Upper lobe of right lung (tissue), 1 donor: ENCODE results near the gene ALG1. TPM values are rescaled to one million over a fixed set of nuclear protein-coding genes. Genes with fewer than 3 reads are reported as not detected.
A peak's percentile ranks its signal among the peaks of the same experiment; 100 is the strongest.

ENCODE experiments used
- ATAC-seq: fragments of 200-7000 bp; cut with Tn5 transposase; one replicate; pipeline ENCODE4 v1.9.1; 2020; ENCODE audit warnings: mild to moderate bottlenecking, moderate library complexity
- DNase-seq: peaks from one replicate; pipeline ENCODE4 v3.0.0-alpha.2; 2020
- H3K27ac ChIP-seq: fragments of 200-600 bp; one replicate; pipeline ENCODE4 v1.8.0; 2022
- H3K27me3 ChIP-seq: fragments of 200-600 bp; one replicate; pipeline ENCODE4 v1.8.0; 2022; ENCODE audit warnings: mild to moderate bottlenecking
- H3K36me3 ChIP-seq: fragments of 200-600 bp; one replicate; pipeline ENCODE4 v1.8.0; 2022
- H3K4me1 ChIP-seq: fragments of 200-600 bp; one replicate; pipeline ENCODE4 v1.8.0; 2022
- H3K4me3 ChIP-seq: fragments of 200-600 bp; one replicate; pipeline ENCODE4 v1.8.0; 2022; ENCODE audit warnings: mild to moderate bottlenecking
- H3K9me3 ChIP-seq: fragments of 200-600 bp; one replicate; pipeline ENCODE4 v1.8.0; 2022
- intact Hi-C: fragments of 100-400 bp; cut with DNase I; formaldehyde crosslinking; loops from one replicate; pipeline ENCODE4 v1.11.0; 2022
- total RNA-seq: library from RNA; stranded (reverse); fragmentation: NEBNext Ultra II Directional; extraction: Animal tissue kit (Norgen Biotek cat#: 25700); gene quantifications from one replicate; pipeline ENCODE4 v1.2.1, GENCODE V29; 2021
- TF ChIP-seq, protein P1 (sequence below): fragments of 200-600 bp; IDR thresholded peaks from one replicate; pipeline ENCODE4 v1.8.0; 2022; ENCODE audit warnings: antibody characterized with exemption
- donor health status: DM: no; HTN: yes; CAD: no; lungs with severe emphysema.

ALG1 gene
- total RNA-seq, 1 donor from 2014 or later = 26.4 TPM

DNA sequence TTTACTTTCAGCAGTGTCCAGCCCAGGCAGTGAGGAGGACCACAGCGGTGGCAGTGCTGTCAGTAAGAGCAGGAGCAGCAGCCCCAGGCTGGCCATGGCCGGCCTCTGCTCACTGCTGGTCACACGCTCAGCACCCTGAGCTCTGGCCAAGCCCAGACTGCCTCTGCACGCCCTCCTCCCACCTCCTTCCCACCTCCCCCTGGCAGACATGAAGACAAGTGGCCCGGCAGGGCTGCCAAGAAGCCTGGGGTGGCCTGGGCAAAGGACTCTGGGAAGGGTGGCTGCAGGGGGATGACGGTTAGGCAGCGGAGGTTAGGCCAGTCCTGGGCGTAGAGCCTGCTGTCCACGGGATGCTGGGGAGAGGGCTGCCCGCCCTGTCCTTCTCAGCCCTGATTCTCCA is 5.8 kb upstream of the ALG1 start, which contains the start of gene C16orf89:
Gene C16orf89 (minus strand): TSS at position 144 of the 400 bp plus-strand sequence. CDS start 48 bp downstream, at position 96.
- no peaks in the 10 kb centered on the region for H3K27me3 ChIP-seq
- intact Hi-C loops = no loop called here
- peak; percentile 87 for ATAC-seq
- H3K27ac ChIP-seq = peak within 1 kb of the TSS; percentile 83
- H3K9me3 ChIP-seq = no peaks in the 10 kb centered on the region
- H3K36me3 ChIP-seq = peaks cover 9% of the 10 kb centered on the region
- H3K4me1 ChIP-seq = no peaks in the 10 kb centered on the region
- peak; percentile 90 for DNase-seq
- peak within 1 kb of the TSS; percentile 46 for H3K4me3 ChIP-seq
- TF ChIP-seq, protein P1, sequence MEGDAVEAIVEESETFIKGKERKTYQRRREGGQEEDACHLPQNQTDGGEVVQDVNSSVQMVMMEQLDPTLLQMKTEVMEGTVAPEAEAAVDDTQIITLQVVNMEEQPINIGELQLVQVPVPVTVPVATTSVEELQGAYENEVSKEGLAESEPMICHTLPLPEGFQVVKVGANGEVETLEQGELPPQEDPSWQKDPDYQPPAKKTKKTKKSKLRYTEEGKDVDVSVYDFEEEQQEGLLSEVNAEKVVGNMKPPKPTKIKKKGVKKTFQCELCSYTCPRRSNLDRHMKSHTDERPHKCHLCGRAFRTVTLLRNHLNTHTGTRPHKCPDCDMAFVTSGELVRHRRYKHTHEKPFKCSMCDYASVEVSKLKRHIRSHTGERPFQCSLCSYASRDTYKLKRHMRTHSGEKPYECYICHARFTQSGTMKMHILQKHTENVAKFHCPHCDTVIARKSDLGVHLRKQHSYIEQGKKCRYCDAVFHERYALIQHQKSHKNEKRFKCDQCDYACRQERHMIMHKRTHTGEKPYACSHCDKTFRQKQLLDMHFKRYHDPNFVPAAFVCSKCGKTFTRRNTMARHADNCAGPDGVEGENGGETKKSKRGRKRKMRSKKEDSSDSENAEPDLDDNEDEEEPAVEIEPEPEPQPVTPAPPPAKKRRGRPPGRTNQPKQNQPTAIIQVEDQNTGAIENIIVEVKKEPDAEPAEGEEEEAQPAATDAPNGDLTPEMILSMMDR = no peak

- DNase-seq = no peak
- TF ChIP-seq, protein P1 = no peak
- Histone ChIP-seq H3K4me3 (no peak overlapping the region), H3K36me3 (peaks cover 9% of the 10 kb centered on the region), H3K4me1 (peaks cover 7% of the 10 kb centered on the region), H3K27ac (no peak overlapping the region), H3K9me3 (no peaks in the 10 kb centered on the region), H3K27me3 (no peaks in the 10 kb centered on the region)
- no peak for ATAC-seq
- intact Hi-C loops = no loop called here
These were observed 5.1 kb upstream of the ALG1 start for GRCh38 chr16:5066511-5066910.

GRCh38 chr16:5069048-5069447 is 2.6 kb upstream of the ALG1 start:
- DNase-seq = no peak
- Histone ChIP-seq H3K27me3 (no peaks in the 10 kb centered on the region), H3K27ac (no peak overlapping the region), H3K4me1 (peaks cover 14% of the 10 kb centered on the region), H3K9me3 (no peaks in the 10 kb centered on the region), H3K4me3 (no peak overlapping the region), H3K36me3 (peaks cover 2% of the 10 kb centered on the region)
- no peak for ATAC-seq
- intact Hi-C loops = no loop called here
- TF ChIP-seq, protein P1 = no peak

DNA sequence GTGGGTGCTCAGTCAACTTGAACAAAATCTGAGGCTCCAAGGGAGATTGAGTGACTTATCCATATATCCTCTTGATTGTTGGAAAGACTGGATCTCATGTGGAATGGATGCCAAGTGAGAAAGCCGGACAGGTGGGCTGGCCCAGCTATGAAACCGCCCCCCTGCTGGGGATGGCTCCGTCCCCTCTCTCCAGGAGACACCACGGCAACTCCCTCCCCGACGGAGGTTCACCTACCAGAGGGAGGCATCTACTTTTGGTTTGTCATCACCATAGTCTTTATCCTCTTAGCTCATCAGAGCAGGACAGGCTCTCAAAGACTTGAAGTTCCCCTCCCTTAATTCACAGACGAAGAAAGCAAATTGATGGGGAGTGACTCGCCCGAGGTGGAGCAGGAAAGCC is 1.8 kb upstream of the ALG1 start:
- ATAC-seq = no peak
- DNase-seq = no peak
- no peak overlapping the region for H3K27ac ChIP-seq
- H3K4me1 ChIP-seq = peaks cover 14% of the 10 kb centered on the region
- intact Hi-C loops = no loop called here
- peaks cover 4% of the 10 kb centered on the region for H3K36me3 ChIP-seq
- H3K27me3 ChIP-seq = no peaks in the 10 kb centered on the region
- H3K9me3 ChIP-seq = no peaks in the 10 kb centered on the region
- TF ChIP-seq, protein P1 = no peak
- H3K4me3 ChIP-seq = no peak overlapping the region

GRCh38 chr16:5070431-5071186 is 1.0 kb upstream of the ALG1 start:
- no peaks in the 10 kb centered on the region for H3K27me3 ChIP-seq
- intact Hi-C loops = no loop called here
- H3K9me3 ChIP-seq = no peaks in the 10 kb centered on the region
- TF ChIP-seq, protein P1 = no peak
- peaks cover 10% of the 10 kb centered on the region for H3K36me3 ChIP-seq
- peak overlapping the region; percentile 89 for H3K27ac ChIP-seq
- peaks cover 14% of the 10 kb centered on the region for H3K4me1 ChIP-seq
- peak overlapping the region; percentile 86 for H3K4me3 ChIP-seq
- ATAC-seq = no peak
- peak; percentile 39 for DNase-seq
